ENCODE measurements around the gene TTC34.

DNA sequence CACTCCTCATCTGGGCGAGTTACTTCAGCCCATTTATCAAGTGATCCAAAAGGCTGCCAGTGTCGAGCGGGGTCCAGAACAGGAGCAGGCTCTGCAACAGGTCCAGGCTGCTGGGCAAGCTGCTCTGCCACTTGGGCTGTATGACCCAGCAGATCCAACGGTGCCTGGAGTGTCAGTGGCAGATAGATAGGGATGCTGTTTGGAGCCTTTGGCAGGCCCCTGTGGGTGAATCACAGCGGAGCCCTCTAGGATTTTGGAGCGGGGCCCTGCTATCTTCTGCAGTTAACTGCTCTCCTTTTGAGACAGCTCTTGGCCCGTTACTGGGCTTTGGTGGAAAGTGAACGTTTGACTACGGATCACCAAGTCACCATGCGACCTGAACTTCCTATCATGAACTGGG lies 176.2 kb downstream of the TTC34 start:
- TF ChIP-seq POLR2AphosphoS5 (IDR thresholded peaks at IDR 0.05) (no peak), EP300 (IDR thresholded peaks at IDR 0.05) (no peak)

All from sigmoid colon (tissue), 4 donors.